GM12864 (cell line): Measurements from ENCODE around the gene MGAT3.

Experiments
- DNase-seq: peaks from one replicate; pipeline ENCODE4 v3.0.0-alpha.2; 2011; ENCODE audit warnings: low read depth
- H3K4me3 ChIP-seq: 2 replicates; pipeline ENCODE4 v1.5.1; 2011; ENCODE audit warnings: mild to moderate bottlenecking, low read depth, low read length, control low read depth
- TF ChIP-seq, protein P1 (sequence below): IDR thresholded peaks from 2 replicates; pipeline ENCODE4 v1.5.1; 2011; ENCODE audit warnings: low read depth, mild to moderate bottlenecking, moderate library complexity, low read length, control low read depth, inconsistent platforms; ENCODE audit errors: missing control alignments

MGAT3 gene

GRCh38 chr22:39414377-39414776 lies 42.4 kb upstream of the MGAT3 start:
- TF ChIP-seq, protein P1, sequence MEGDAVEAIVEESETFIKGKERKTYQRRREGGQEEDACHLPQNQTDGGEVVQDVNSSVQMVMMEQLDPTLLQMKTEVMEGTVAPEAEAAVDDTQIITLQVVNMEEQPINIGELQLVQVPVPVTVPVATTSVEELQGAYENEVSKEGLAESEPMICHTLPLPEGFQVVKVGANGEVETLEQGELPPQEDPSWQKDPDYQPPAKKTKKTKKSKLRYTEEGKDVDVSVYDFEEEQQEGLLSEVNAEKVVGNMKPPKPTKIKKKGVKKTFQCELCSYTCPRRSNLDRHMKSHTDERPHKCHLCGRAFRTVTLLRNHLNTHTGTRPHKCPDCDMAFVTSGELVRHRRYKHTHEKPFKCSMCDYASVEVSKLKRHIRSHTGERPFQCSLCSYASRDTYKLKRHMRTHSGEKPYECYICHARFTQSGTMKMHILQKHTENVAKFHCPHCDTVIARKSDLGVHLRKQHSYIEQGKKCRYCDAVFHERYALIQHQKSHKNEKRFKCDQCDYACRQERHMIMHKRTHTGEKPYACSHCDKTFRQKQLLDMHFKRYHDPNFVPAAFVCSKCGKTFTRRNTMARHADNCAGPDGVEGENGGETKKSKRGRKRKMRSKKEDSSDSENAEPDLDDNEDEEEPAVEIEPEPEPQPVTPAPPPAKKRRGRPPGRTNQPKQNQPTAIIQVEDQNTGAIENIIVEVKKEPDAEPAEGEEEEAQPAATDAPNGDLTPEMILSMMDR = no peak
- no peak for DNase-seq
- H3K4me3 ChIP-seq = no peak overlapping the region

DNA sequence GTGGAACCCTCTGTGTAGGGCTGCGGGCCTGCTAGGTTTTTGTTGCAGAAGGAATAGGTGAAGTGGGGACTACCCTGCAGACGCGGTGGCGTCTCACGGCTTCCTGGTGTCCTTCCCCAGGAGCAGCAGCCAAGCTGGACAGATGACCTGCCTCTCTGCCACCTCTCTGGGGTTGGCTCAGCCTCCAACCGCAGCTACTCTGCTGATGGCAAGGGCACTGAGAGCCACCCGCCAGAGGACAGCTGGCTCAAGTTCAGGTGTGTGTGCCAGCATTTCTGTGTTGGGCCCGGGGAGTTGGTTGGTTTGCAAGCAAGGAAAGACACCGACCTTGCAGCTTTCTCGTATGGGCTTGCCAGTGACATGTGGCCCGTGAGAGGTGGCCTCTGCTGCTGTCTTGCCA lies 41.9 kb upstream of the MGAT3 start:
- TF ChIP-seq, protein P1 = no peak
- H3K4me3 ChIP-seq = no peak overlapping the region
- DNase-seq = no peak

GRCh38 chr22:39415506-39415905 lies 41.3 kb upstream of the MGAT3 start:
- H3K4me3 ChIP-seq = no peak overlapping the region
- TF ChIP-seq, protein P1 = no peak
- DNase-seq = no peak

GRCh38 chr22:39416319-39416718 lies 40.5 kb upstream of the MGAT3 start:
- no peak for DNase-seq
- TF ChIP-seq, protein P1 = no peak
- no peak overlapping the region for H3K4me3 ChIP-seq

DNA sequence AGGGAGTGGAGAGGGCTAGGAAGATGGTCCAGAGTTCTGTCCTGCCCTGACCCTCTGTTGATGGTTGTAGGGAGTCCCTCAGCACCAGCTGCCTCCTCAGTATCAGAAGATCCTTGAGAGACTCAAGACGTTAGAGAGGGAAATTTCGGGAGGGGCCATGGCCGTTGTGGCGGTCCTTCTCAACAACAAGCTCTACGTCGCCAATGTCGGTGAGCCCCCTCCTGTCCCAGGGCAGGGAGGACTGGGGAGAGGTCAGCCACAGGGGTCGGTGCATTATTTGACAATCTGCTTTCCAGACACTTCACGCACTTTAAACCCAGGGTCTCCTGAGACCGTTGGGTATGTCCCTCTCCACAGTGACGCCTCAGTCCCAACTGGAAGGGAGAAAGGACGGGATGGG lies 39.2 kb upstream of the MGAT3 start:
- TF ChIP-seq, protein P1 = no peak
- no peak for DNase-seq
- H3K4me3 ChIP-seq = no peak overlapping the region

GRCh38 chr22:39418696-39419095 lies 38.1 kb upstream of the MGAT3 start:
- no peak overlapping the region for H3K4me3 ChIP-seq
- TF ChIP-seq, protein P1 = no peak
- no peak for DNase-seq

DNA sequence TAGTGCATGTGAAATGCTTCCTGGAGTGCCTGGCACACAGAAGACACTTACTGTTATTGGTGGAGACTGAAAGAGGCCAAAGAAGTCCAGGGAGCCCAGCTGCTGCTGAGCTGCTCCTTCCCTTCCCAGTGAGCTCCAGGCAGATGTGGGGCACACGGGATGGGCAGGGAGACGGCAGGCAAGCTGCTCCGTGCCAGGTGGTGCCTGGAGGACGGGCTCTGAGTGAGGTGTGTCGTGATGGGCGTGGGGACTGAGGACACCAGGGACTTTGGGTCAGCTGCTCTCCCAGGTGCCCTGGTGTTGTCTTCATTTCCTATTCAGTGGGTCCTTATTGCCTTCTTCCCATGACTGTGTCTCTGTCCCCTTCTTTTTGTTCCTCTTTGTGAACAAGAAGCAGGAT lies 37.7 kb upstream of the MGAT3 start:
- H3K4me3 ChIP-seq = no peak overlapping the region
- TF ChIP-seq, protein P1 = no peak
- no peak for DNase-seq
